Rectal smooth muscle tissue (tissue), 1 donor: ENCODE measurements around the gene TRIM7.

Experiments used
- H3K27ac ChIP-seq: one replicate; pipeline ENCODE4 v1.7.0; 2013; ENCODE audit warnings: low read depth, low read length, inconsistent platforms
- H3K27me3 ChIP-seq: one replicate; pipeline ENCODE4 v1.7.0; 2013; ENCODE audit warnings: low read length; ENCODE audit not compliant: control insufficient read depth, insufficient read depth
- H3K36me3 ChIP-seq: one replicate; pipeline ENCODE4 v1.7.0; 2013; ENCODE audit warnings: low read length; ENCODE audit not compliant: control insufficient read depth, insufficient read depth
- H3K4me1 ChIP-seq: one replicate; pipeline ENCODE4 v1.7.0; 2013; ENCODE audit warnings: low read length; ENCODE audit not compliant: control insufficient read depth, insufficient read depth
- H3K4me3 ChIP-seq: one replicate; pipeline ENCODE4 v1.7.0; 2013; ENCODE audit warnings: low read length
- H3K9ac ChIP-seq: one replicate; pipeline ENCODE4 v1.7.0; 2013; ENCODE audit warnings: low read length

Gene TRIM7

GRCh38 chr5:181236954-181237641 lies 32.1 kb upstream of the TRIM7 start:
- Histone ChIP-seq H3K36me3 (peaks cover 61% of the 10 kb centered on the region), H3K9ac (no peak overlapping the region), H3K27ac (no peak overlapping the region), H3K4me3 (no peak overlapping the region), H3K27me3 (no peaks in the 10 kb centered on the region), H3K4me1 (peaks cover 7% of the 10 kb centered on the region)

GRCh38 chr5:181236471-181236870 lies 31.5 kb upstream of the TRIM7 start:
- Histone ChIP-seq H3K9ac (no peak overlapping the region), H3K36me3 (peaks cover 55% of the 10 kb centered on the region)

GRCh38 chr5:181235689-181236366 lies 30.8 kb upstream of the TRIM7 start:
- H3K27me3 ChIP-seq: no peaks in the 10 kb centered on the region
- H3K4me3 ChIP-seq: no peak overlapping the region
- H3K4me1 ChIP-seq: no peaks in the 10 kb centered on the region
- H3K27ac ChIP-seq: no peak overlapping the region
- H3K9ac ChIP-seq: no peak overlapping the region
- H3K36me3 ChIP-seq: peaks cover 53% of the 10 kb centered on the region

More at GRCh38 chr5:181236471-181236870, 31.5 kb upstream of the TRIM7 start:
- H3K27me3 ChIP-seq: no peaks in the 10 kb centered on the region
- peaks cover 1% of the 10 kb centered on the region for H3K4me1 ChIP-seq
- no peak overlapping the region for H3K27ac ChIP-seq
- H3K4me3 ChIP-seq: no peak overlapping the region

GRCh38 chr5:181235323-181235688 lies 30.3 kb upstream of the TRIM7 start:
- H3K27me3 ChIP-seq: no peaks in the 10 kb centered on the region
- H3K4me1 ChIP-seq: no peaks in the 10 kb centered on the region
- no peak overlapping the region for H3K4me3 ChIP-seq
- H3K27ac ChIP-seq: no peak overlapping the region
- no peak overlapping the region for H3K9ac ChIP-seq
- peaks cover 56% of the 10 kb centered on the region for H3K36me3 ChIP-seq

- no peak overlapping the region for H3K9ac ChIP-seq
- H3K27ac ChIP-seq: no peak overlapping the region
- no peaks in the 10 kb centered on the region for H3K4me1 ChIP-seq
- no peaks in the 10 kb centered on the region for H3K27me3 ChIP-seq
- no peak overlapping the region for H3K4me3 ChIP-seq
- peaks cover 56% of the 10 kb centered on the region for H3K36me3 ChIP-seq
Observed at GRCh38 chr5:181234455-181235306, 29.7 kb upstream of the TRIM7 start.

- H3K9ac ChIP-seq: no peak overlapping the region
- H3K27me3 ChIP-seq: no peaks in the 10 kb centered on the region
- H3K36me3 ChIP-seq: peaks cover 50% of the 10 kb centered on the region
- no peaks in the 10 kb centered on the region for H3K4me1 ChIP-seq
- no peak overlapping the region for H3K4me3 ChIP-seq
- H3K27ac ChIP-seq: no peak overlapping the region
Observed at GRCh38 chr5:181233801-181234454, 28.9 kb upstream of the TRIM7 start.

- H3K36me3 ChIP-seq: peaks cover 43% of the 10 kb centered on the region
- no peak overlapping the region for H3K9ac ChIP-seq
- H3K4me1 ChIP-seq: no peaks in the 10 kb centered on the region
- no peak overlapping the region for H3K4me3 ChIP-seq
- H3K27ac ChIP-seq: no peak overlapping the region
- H3K27me3 ChIP-seq: no peaks in the 10 kb centered on the region
Observed at GRCh38 chr5:181233088-181233800, 28.2 kb upstream of the TRIM7 start.

GRCh38 chr5:181232593-181232992 lies 27.6 kb upstream of the TRIM7 start:
- Histone ChIP-seq H3K36me3 (peaks cover 36% of the 10 kb centered on the region), H3K4me3 (no peak overlapping the region), H3K27me3 (no peaks in the 10 kb centered on the region), H3K9ac (no peak overlapping the region), H3K4me1 (no peaks in the 10 kb centered on the region), H3K27ac (no peak overlapping the region)

GRCh38 chr5:181231432-181231831 lies 26.4 kb upstream of the TRIM7 start:
- Histone ChIP-seq H3K9ac (no peak overlapping the region), H3K4me3 (no peak overlapping the region), H3K27ac (no peak overlapping the region), H3K36me3 (peaks cover 25% of the 10 kb centered on the region), H3K27me3 (no peaks in the 10 kb centered on the region), H3K4me1 (no peaks in the 10 kb centered on the region)

- Histone ChIP-seq H3K27me3 (no peaks in the 10 kb centered on the region), H3K9ac (no peak overlapping the region), H3K4me3 (no peak overlapping the region), H3K36me3 (peaks cover 19% of the 10 kb centered on the region), H3K27ac (no peak overlapping the region), H3K4me1 (no peaks in the 10 kb centered on the region)
Observed at GRCh38 chr5:181230551-181230950, 25.6 kb upstream of the TRIM7 start.

- Histone ChIP-seq H3K4me1 (no peaks in the 10 kb centered on the region), H3K4me3 (no peak overlapping the region), H3K9ac (no peak overlapping the region), H3K36me3 (peaks cover 16% of the 10 kb centered on the region), H3K27me3 (no peaks in the 10 kb centered on the region), H3K27ac (no peak overlapping the region)
Observed at GRCh38 chr5:181229996-181230395, 25.0 kb upstream of the TRIM7 start.
